NCI-H748 (cell line): Measurements from ENCODE around the gene GPR160.
A peak's percentile ranks its signal among the peaks of the same experiment; 100 is the strongest.
"Not testable (repeated sequence)": the region's sequence is repeated elsewhere in the genome, so short reads cannot be mapped to it uniquely, and the experiment has no call there.

Experiments used
- DNase-seq: peaks from one replicate; lab custom pipeline; 2025; ENCODE audit not compliant: unreplicated experiment; lab: John Stamatoyannopoulos, UW

GPR160 gene, protein sequence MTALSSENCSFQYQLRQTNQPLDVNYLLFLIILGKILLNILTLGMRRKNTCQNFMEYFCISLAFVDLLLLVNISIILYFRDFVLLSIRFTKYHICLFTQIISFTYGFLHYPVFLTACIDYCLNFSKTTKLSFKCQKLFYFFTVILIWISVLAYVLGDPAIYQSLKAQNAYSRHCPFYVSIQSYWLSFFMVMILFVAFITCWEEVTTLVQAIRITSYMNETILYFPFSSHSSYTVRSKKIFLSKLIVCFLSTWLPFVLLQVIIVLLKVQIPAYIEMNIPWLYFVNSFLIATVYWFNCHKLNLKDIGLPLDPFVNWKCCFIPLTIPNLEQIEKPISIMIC

DNA sequence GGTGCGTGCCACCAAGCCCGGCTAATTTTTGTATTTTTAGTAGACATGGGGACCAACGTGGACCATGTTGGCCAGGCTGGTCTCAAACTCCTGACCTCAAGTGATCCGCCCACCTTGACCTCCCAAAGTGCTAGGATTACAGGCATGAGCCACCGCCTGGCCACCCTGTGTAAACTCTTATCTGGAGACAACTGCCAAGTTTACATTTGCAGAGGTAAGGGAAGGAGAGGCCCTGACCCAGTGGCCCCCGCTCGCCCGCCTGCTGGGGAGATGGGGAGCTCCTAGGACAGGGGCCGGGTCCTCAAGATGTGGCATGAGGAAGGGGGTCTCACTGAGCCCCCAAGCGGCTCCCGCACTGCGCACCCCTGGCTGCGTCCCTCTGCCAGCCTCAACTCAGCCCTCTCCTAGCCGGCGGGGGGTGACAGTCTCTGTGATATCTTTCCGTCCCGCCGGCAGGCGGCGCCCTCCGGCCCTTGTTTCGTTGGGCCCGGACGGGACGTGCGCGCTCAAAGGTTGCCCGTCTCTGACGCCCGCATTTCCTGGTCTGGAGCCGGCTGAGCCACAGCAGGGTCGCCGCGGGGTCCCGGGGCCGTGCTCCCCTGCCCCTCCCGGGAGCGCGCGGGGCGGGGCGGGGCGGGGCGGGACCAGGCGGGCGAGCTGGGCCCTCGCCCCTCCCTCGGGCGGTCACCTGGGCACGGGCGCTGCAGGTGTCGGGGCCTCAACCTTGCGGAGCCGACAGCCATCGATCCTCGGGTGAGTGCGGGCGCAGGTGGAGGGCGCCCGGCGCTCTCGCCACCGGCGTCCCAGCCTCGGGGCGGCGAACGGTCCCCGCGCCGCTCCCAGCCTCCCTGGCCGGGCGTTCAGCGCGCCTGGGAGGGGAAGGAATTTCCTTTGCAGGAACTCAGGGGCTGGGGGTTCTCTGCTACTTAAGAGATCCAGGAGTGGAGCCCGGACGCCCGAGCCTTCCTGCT, at the start of gene GPR160:
Gene GPR160 (plus strand): TSS at position 533 of the 971 bp plus-strand sequence. CDS start 45,978 bp downstream, outside the sequence.
- peak; percentile 78 for DNase-seq

DNA sequence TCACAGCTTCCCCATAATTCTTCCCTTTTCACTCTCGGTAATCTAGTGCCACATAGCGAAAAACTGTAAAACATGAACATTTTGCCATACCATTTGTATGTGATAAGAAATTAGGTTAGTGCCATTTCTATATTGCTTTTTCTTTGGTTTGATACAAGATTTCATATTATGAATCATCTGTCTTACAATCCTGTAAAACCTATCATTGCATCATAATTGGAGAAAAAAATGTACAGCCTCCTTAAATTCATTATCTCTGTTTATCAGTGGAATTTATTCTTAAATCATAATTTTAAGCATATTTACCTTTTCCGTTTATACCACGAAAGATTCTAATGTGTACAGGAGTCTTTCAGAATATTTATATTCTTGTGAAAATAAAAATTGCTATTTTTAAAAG, 47.4 kb upstream of the GPR160 start:
- no peak for DNase-seq

DNA sequence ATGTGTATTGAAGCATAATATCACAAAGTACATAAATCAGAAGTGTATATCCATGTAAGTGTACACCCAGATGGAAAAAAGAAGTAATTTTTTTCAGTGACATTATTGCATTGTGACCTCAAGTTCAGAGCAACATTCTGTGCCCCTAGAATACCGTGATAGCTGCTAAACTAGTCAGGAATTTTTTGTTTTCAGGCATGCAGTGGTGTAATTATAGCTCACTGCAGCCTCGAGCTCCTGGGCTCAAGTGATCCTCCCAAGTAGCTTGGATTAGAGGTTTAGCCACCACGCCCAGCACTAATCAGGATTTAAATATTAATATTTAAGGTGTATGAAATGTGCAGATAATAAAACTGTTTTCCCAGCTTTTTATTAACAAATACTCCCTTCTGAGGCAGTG, 45.6 kb upstream of the GPR160 start:
- no peak for DNase-seq

DNA sequence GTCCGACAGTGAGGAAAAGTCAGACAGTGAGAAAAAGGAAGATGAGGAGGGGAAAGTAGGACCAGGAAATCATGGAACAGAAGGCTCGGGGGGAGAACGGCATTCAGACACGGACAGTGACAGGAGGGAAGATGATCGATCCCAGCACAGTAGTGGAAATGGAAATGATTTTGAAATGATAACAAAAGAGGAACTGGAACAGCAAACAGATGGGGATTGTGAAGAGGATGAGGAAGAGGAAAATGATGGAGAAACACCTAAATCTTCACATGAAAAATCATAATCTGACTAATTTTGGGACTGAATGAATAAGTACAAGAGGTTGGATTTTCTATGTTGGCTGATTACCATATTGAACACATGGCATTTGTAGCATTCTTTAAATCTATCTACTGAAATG, 45.0 kb upstream of the GPR160 start:
- no peak for DNase-seq

DNA sequence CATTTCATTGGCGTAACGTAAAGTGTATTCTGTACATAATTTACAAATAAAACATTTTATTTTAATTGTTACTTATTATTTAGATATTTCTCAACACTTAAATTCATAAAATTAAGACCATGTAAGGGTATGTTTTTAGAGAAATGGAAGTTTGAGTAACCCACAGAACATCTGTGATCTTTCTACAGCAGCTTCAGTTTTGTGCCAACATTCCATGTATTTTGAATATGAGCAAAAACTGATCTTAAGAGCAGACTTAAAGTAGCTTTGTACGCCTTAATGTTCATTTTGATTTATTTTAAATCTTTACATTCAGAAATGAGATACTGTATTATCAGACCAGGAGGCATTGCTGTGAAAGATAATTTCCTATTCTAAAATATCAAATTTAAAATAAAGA, 44.0 kb upstream of the GPR160 start:
- DNase-seq: no peak

DNA sequence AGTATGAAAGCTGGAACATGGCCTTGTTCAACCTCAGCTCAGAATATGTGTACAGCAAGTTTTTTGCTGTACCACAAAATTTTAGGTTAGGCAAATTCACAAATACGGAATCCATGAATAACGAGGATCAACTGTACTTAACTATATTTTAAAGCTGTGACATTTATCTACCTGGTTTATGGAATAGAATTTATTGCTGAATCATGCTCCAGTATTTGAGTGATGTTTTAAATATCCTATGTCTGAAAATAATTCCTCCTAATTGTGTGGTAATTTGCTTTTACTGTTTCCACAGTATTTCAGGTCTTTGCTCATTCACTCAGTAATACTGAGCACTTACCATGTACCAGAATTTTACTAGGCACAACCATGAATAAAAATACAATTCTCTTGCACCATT, 41.7 kb upstream of the GPR160 start:
- DNase-seq: no peak

DNA sequence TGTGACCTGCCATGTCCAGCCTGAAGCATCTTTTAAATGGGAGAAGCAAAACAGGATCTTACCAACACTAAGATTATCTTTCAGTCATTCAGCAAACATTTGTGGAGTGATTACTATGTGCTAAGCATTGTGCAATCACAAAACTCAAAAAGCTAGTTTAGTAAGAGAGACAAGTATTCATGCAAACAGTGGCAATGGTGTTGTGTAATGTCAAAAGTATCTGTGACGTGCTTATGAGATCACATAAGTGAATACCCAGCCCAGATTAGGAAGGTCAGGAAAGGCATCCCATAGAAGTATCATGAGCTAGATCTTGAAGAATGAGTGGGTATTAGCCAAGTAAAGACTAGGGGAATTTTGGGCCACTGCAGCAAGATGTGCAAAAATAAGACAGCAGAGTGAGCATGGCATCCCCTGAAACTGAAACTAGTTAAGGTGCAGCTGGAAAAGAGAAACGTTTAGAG, 39.1 kb upstream of the GPR160 start:
- DNase-seq: no peak

DNA sequence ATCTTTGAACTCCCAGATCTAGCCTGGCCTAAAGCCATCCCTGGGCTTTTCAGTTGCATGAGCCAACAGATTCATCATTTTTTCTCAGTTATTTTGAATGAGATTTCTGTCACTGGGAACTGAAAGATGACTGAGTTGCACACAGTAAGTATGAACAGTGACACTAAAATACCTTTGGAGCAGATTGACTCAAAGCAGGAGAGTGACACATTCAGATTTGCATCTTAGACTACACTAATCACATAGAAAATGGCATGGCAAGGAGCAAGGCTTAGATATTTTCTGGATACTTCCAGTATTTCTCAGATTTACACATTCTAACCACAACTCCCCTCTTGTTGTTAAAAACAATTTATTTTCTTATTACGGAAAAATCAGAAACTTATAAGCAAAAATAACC, 38.4 kb upstream of the GPR160 start:
- DNase-seq: no peak

DNA sequence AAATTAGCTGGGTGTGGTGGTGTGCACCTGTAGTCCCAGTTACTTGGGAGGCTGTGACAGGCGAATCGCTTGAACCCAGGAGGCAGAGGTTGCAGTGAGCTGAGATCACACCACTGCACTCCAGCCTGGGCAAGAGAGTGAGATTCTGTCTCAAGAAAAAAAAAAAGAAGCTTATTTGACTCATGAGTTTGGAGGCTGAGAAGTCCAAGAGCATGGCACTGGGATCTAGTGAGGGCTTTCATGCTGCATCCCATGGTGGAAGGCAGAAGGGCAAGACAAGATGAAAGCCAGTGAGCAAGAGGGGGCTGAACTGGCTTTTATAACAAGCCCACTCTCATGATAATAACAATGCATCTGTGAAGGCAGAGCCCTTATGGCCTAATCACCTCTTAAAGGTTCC, 37.7 kb upstream of the GPR160 start:
- DNase-seq: no peak

DNA sequence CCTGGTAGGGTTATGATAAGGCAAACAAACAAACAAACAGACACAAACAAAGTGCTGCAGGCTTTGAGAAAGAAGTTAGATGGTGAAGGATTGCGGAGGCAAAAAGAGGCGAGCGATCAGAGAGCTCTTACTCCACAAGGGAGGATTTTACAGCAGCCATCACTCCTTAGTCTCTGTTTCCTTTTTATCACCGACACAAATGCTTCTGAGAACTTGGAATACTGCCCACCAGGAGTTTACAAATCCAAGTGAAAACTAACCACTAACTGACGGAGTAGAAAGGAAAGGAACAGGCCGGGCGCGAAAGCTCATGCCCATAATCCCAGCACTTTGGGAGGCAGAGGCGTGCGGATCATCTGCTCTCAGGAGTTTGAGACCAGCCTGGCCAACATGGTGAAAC, 35.6 kb upstream of the GPR160 start:
- DNase-seq: no peak

DNA sequence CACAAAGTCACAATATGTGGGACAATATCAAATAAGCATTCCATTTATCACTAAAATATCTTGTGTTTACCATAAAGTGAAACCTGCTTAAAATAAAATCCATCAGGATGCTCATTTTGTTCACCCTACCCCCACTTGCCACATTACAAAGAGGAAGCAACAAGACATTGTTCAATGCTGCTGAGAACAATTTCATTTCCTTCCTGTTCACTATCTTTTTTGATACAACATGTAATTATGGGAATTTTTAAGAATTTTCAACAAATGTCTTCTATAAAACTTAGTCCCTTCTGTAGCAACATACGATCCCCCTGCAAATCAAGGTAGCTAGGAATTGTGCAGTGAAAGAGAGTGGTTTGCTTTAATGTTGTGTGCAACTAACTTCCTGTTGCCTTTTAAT, 34.9 kb upstream of the GPR160 start:
- no peak for DNase-seq

DNA sequence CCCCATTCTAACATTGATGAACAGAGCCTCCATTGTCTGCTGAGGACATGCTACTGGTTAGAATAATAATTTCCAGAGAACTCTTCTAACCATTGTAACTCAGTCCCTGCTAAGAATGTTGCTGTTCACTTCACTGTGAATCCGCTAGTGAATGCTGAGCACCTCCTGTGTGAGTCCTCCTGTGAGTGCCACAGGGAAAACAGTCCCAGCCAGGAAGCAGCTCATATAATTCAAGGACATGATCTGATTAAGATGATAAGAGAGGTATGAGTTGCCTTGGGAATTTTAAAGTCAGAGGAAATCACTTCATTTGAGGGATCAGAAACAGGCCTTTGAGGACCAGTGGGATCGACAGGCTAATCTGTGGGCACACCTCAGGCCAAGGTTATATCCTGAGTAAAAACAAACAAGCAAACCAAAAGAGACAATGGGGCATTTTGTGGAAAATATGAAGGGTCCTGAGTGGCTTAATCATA, 33.9 kb upstream of the GPR160 start:
- DNase-seq: no peak

DNA sequence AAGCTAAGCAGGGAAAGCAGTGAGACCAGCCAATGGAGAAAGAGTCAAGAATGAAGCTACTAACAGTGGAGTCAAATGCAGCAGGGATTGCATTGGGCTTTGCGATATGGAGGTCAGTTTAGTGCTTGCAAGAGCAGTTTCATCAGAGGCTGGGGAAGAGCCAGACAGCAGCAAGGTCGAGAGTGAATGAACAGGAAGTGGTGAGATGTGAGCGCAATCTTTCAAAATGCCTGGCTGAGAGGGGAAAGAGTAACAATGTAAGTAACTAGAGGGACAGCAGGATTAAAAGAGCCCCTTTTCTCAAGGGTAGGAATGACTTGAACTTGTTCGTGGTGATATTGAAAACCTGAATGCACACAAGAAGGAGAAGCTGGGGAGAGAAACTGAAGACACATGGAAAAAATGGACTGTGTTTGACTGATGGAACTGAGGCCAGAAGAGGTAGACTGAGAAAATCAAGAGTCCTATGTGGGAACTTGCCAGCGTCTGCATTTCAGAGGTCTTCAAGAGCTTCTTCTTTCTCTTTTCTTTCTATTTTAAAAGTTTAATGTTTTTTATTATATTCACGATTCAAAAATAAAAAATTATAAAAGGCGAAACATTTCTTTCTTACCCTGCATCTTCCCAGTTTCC, 30.6 kb upstream of the GPR160 start:
- no peak for DNase-seq

DNA sequence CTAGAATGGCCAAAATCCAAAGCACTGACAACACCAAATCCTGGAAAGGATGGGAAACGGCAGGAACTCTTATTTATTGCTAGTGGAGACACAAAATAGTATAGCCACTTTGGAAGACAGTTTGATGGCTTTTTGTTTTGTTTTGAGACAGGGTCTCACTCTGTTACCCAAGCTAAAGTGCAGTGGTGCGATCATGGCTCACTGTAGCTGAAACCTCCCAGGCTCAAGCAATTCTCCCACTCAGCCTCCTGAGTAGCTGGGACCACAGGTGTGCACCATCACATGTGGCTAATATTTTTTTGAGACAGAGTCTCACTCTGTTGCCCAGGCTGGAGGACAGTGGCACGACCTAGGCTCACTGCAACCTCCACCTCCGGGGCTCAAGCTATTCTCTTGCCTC, 27.3 kb upstream of the GPR160 start:
- DNase-seq: no peak

DNA sequence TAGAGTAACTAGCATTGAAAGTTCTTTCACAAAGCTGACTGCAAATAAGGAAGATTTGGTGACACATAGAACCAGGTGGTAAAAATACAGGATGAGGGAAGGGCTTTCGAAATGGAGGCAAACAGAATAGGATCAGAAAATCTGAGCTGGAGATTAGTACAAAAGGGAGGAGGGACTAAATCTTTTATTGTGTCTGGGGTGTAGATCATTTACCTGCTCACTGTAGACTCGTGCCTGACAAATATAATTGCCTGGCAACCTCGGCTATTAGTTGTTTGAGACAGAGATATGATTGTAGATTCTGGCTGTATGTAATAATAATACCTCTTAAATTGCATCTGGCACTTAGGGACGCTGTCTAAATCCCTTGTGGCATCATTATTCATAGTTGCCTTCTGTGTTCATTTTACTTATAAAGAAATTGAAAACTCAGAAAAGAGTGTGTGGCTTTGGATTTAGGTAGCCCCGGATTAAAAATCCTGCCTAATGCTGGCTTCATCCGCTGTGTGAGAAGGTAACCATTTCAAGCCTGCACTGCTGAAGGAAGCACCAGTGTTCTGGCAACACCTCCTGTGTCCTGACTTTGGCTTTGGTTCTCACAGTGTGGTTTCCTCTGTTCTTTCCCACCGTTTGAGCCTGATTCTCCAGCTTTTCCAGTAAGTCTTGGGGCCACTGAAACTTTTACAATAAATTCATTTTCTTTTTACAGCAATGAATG, 25.0 kb upstream of the GPR160 start:
- DNase-seq: peak; percentile 47

DNA sequence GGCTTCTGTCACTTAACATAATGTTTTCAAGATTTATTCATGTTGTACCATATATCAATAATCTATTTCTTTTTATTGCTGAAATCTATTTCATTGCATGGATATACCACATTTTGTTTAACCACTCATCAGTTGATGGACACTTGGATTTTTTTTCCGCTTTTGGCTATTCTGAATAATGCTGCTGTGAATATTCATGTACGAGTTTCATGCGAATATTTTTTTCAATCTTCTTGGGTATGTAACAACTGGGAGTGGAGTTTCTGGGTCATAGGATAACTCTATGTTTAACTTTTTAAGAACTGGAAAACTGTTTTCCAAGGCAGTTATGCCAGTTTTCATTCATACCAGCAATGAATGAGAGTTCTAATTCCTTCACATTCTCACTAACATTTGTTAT, 21.7 kb upstream of the GPR160 start:
- DNase-seq: no peak

DNA sequence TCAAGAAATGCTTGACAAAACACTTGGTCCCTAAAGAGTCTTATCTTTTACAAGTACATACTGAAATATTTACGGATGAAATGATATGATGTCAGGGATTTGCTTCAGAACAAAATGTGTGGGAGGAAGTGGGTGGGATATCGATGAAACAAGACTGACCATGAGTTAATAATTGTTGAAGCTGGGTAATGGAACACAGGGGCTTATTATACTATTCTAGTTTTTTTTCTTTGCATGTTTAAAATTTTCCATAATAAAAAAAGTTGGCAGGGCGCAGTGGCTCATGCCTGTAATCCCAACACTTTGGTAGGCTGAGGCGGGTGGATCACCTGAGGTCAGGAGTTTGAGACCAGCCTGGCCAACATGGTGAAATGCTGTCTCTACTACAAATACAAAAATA, 18.5 kb upstream of the GPR160 start:
- DNase-seq: not testable (repeated sequence)

DNA sequence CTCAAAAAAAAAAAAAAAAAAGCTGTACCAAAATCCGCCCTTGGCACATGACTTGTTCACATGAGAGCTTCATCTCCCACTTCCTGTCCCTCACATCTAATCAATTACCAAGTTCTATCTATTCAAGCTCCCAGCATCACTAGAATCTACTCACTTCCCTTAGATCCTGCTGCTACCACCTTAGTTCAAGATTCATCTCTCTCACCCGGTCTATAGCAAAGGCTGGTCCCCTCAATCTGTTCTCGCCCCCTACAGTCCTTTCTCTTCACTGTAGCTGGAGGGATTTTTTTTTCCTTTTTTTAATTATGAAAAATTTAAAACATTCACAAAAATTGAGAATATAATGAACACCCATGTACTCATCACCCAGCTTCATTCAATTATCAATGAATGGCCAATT, 16.7 kb upstream of the GPR160 start:
- DNase-seq: no peak

DNA sequence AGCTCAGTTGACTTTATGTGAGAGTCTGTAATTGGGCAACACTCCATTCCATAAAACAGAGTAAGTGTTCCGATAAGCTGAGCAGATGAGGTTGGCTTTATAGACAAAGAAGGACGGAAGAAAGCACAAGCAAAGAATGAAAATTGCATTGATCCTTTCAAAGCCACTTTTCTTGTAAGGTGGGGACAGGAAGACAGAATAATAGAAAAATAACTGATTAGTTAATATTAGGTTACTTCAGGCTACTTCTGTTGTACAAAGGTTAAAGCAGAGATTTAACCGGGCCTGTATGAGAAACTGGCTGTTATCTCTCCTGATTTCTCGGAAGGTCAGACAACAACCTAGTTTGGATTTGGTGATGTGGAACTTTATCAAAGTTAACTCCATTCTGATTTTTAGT, 15.5 kb upstream of the GPR160 start:
- no peak for DNase-seq

DNA sequence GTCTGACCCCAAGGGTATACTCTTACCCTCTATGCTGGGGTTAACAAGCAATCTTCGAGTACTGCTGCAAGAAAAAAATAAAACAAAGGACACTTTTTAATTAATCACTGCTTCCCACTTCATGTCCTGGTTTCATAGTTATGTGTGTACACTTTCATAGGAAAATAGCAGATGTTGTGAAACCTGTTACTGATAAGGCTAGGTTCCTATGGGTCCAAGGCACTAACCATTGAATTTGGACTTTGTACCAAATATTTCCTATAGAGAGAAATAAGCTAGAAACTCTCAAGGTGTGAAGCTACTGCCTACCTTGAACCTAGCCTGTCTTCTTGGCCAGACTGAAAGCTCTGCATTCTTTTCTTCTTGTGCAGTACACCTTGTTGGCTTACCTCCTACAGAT, 14.6 kb upstream of the GPR160 start:
- DNase-seq: no peak

DNA sequence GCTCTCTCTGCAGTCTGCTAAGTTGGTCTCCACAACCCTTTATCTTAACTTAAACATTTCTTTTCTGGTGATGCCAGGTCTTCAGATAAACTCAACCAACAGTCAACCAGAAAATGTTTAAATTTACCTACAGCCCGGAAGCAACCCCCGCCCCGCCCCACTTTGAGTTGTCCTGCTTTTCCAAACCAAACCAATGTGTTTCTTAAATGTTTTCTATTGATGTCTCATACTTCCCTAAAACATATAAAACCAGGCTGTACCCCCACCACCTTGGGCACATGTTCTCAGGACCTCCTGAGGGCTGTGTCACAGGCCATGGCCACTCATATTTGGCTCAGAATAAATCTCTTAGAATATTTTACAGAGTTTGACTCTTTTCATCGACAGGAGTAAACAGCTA, 13.2 kb upstream of the GPR160 start:
- no peak for DNase-seq
